IPS-NIHi11 (cell line): ENCODE results near the gene CELF2.
"Not testable (repeated sequence)": the region's sequence is repeated elsewhere in the genome, so short reads cannot be mapped to it uniquely, and the experiment has no call there.

Experiments used
- DNase-seq: peaks from one replicate; pipeline ENCODE4 v3.0.0; 2012; ENCODE audit warnings: mixed read lengths, low spot score

CELF2 gene

GRCh38 chr10:11097686-11098085 lies 80.0 kb downstream of the CELF2 start:
- no peak for DNase-seq

- no peak for DNase-seq
These were observed 81.0 kb downstream of the CELF2 start for GRCh38 chr10:11098666-11099065.

DNA sequence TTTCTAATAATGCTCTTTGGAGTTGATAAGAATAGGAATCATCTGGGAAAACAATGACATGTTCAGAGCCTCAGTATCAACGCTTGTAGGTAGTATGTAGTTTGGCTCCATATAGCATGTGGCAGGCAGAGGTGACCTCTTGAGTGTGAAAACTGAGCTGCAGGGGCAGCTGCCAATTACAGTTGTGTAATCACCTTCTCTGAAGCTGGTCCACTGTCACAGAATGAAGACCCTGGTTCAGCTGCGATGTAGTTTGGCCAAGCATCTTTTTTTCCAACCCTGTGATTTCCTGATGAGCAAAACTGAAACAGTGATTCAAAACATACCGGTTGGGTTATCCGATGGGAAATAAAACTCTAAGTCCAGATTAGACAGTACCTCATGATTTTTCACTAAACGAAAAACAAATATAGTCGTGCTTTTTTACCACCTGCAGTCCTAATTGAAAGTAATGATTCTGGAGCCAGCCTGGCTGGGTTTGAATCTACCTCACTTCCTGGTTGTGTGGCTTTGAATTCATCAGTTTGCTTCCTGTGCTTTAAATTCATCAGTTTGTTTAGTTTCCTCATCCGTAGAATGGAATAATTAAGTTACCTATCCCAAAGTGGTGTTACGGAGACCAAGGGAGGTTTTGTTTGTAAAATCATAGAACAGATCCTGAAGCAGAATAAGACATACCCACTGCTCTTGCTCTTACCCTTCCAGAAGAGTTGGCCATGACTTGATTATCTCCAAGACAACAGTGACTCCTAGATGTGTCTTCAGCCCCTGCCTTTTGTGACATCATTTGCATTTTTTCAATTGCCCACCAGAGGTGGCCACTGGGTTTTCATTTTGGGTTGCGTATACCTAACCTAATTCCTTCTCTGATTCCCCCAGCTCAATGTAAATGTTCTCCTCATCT lies 87.4 kb downstream of the CELF2 start:
- DNase-seq, result no peak

GRCh38 chr10:11105676-11106004 lies 88.0 kb downstream of the CELF2 start:
- no peak for DNase-seq

DNA sequence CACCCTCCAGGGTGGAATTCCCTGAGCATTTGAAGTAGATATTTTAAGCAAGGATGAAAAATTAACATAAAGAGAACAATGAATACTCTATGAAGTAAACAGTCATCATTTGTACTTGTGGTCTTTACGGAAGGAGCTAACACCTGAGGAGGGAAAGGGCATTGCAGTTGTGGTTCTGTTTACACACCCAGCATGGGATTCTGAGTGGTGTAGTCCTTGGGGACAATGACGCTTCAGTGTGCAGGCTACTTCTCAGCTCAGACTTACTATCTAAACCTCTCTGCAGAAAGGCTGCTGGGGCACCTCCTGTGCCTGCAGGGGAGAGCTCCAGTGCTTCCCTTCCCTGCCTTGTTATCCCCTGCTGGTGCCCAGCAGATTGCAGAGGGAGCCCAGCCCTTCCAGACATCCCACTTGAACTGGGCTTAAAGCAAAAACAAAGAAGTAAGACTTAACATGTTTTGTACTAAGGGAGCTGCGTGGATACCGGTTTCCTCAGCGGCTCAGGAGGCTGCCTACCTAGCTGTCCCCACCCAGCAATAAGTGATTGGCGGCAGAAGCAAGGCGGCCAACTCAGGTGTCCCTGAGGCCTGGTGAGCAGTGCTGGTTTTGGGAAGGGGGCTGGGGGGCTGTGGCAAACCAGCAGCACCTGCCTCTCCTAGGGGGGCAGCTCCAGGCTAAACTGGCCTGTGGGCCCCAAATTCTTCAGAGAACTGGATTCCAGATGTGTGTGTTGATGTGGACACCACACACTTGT lies 89.1 kb downstream of the CELF2 start:
- no peak for DNase-seq

DNA sequence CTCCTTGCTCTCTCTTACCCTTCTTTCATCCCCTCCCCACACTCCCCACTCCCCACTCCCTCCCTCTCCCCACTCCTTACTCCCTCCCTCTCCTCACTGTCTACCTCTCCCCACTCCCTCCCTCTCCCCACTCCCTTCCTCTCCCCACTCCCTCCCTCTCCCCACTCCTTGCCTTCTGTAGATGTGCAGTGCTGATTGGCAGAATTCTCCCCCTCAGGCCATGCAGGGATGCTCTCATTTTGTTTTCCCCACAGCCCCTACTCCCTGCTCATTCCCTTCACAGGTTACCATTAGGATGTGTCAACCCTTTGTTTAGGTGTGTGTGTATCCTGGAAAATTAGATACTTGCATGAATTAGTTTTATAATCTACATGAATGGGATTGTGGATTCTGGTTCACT lies 90.3 kb downstream of the CELF2 start:
- no peak for DNase-seq

- DNase-seq, result no peak
These were observed 90.7 kb downstream of the CELF2 start for GRCh38 chr10:11108356-11108755.

DNA sequence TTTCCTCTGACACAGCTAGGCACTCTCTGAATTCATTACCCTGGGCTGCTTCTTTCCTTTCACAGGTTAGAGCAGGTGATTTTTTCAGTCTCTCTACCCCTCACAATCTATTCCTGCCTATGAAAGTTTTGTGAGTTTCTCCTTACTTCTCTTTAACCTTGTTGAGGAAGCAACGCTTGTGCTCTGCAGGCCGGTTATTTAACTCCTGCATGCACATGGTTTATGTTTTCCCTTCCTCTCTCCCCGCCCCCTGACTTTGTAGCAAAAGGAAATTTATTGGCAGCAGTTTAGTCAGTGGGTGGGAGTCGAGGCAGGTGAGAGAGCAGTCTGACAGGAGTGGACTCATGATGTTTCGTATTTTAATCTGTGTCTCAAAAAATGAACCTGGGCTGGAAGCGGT lies 91.9 kb downstream of the CELF2 start:
- no peak for DNase-seq

- no peak for DNase-seq
These were observed 92.9 kb downstream of the CELF2 start for GRCh38 chr10:11110539-11110938.

- no peak for DNase-seq
These were observed 93.8 kb downstream of the CELF2 start for GRCh38 chr10:11111490-11111889.

DNA sequence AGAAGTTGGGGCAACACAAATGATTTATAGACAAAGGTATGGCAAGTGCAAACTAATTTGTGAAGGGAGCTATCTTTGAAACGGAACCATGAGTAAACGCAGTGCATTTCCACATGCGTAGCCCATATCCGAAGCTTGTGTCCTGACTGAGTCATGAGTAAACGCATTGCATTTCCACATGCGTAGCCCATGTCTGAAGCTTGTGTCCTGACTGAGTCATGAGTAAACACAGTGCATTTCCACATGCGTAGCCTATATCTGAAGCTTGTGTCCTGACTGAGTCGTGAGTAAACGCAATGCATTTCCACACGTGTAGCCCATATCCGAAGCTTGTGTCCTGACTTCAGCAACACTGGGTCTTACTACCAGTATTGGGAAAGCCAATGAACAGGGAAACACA lies 95.0 kb downstream of the CELF2 start:
- DNase-seq, result no peak

DNA sequence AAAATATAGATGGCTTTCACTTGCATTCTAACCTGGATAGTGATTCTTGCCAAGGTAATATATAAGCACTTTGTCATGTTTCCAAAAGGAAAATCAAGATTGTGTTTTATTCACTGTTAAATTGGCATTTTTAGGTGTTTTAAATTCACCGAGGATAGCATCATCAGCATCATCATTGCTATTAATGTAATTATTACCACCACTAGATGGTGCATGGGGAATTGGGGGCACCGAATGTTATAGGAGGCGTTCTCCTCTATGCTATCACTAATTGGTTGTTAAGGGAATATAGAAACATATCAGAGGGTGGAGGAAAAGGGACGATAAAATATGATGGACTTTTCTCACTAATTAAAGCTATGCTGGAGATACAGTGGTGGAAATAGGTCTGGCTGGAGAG lies 95.5 kb downstream of the CELF2 start:
- DNase-seq, result no peak

GRCh38 chr10:11114269-11114668 lies 96.6 kb downstream of the CELF2 start:
- DNase-seq, result no peak

GRCh38 chr10:11115337-11115736 lies 97.7 kb downstream of the CELF2 start:
- no peak for DNase-seq

GRCh38 chr10:11116361-11116760 lies 98.7 kb downstream of the CELF2 start:
- DNase-seq, result no peak

DNA sequence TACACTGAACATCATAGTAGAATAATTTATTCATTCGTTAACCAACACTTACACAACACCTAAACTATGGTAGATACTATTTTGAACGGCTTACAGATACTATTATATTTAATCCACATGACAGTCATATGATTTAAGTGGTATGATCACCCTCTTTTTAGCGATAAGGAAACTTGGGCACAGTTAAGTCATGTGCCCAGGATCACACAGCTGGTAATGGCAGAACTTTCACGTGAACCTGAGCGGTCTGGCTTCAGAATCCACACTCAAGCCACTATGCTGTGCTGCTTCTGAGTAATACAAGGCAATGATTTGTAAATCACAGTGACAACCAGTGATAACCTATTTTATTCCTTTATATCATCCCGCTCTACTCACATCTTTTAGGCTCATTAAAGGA lies 99.1 kb downstream of the CELF2 start:
- DNase-seq, result no peak

GRCh38 chr10:11118686-11119085 lies 101.0 kb downstream of the CELF2 start:
- no peak for DNase-seq

DNA sequence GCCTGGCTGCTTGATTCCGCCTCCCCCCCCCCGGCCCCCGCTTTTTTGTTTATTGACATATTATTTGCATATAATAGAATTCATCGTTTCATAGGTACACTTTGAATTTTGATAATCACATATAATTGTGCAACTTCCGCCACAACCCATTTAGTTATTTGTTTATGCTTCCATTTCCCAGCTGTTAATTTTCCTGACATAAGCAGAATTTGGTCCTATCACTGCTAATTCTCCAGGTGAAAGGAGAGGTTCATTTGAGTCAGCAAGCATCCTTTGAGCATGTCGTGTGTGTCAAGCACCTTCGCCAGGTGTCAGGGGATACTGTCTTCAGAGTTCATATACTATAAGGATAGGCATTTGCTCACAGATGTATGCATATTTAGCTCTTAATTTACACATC lies 102.2 kb downstream of the CELF2 start:
- DNase-seq, result no peak

DNA sequence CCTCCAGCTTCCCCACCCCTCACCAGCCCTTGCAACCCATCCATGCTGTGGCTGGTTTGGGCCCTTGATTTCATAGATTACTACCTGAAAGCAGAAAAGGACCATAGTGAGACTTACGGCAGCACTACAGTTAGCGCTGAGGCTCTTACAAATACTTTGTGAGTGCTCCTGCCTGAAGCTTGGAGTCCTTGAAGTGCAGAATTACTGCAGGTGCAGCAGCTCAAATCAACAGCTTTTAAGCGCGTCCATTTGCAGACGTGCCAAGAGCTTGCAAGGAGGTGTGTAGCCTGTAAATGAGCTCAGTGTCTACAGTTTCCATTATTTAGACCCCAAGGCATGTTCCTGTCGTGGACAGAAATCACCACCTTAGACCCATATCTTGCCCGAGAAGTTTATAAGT lies 103.0 kb downstream of the CELF2 start:
- no peak for DNase-seq

DNA sequence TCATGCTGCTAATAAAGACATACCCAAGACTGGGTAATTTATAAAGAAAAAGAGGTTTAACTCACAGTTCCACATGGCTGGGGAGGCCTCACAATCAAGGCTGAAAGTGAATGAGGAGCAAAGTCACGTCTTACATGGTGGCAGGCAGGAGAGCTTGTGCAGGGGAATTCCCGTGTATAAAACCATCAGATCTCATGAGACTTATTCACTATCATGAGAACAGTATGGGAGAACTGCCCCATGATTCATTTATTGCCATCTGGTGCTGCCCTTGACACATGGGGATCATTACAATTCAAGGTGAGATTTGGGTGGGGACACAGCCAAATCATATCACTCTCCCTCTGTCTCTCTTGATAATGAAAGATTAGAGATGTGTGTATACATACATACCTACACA lies 106.2 kb downstream of the CELF2 start:
- DNase-seq, result not testable (repeated sequence)

GRCh38 chr10:11125004-11125403 lies 107.3 kb downstream of the CELF2 start:
- DNase-seq, result no peak

DNA sequence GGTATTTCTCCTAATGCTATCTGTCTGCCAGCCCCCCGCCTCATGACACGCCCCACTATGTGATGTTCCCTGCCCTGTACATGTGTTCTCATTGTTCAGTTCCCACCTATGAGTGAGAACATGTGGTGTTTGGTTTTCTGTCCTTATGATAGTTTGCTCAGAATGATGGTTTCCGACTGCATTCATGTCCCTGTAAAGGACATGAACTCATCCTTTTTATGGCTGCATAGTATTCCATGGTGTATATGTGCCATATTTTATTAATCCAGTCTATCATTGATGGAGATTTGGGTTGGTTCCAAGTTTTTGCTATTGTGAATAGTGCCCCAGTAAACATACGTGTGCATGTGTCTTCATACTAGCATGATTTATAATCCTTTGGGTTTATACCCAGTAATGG lies 109.3 kb downstream of the CELF2 start:
- not testable (repeated sequence) for DNase-seq

DNA sequence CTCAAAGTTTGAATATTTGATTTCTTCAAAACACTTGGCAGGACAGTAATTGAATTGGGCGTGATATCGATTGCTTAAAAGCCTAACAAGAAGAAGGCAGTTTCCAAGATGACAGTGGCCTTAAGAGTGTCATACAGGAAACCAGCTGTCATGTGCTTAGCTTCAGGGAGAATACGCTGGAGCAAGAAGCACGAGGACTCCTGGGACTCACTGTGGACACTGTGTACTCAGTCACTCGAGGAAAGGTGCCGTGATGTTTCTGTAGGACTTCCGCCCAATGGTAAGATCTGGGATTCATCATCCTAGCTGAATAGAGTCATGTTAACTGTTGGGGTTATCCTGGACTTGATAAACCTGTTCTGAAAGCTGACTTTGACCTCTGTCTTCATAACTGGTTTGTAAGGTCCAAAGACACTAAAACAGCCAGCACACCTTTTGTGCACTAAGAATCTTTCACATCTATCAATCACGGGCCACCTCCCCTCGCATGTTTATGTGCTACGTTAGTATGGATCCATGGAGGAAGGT lies 113.5 kb downstream of the CELF2 start:
- DNase-seq, result no peak
